Peyer's patch (tissue), 4 donors: ENCODE data around the gene CD226. TPM values are rescaled to one million over a fixed set of nuclear protein-coding genes. Genes with fewer than 3 reads are reported as not detected.

ENCODE experiments used
- DNase-seq, 3 donors: peaks; one replicate each; pipeline ENCODE4 v3.0.0-alpha.2; 2017 to 2019
- H3K27ac ChIP-seq, 4 donors: fragments of 200-600 bp; sonication (generic); one replicate each; pipeline ENCODE4 v1.5.1; 2016 to 2019
- H3K27me3 ChIP-seq, 2 donors: fragments of 200-600 bp; sonication (generic); one replicate each; pipeline ENCODE4 v1.5.1; 2019
- H3K36me3 ChIP-seq, 3 donors: fragments of 200-600 bp; sonication (generic); one replicate each; pipeline ENCODE4 v1.5.1; 2016 to 2019
- H3K4me1 ChIP-seq, 4 donors: fragments of 200-600 bp; sonication (generic); one replicate each; pipeline ENCODE4 v1.5.1; 2016 to 2019
- H3K4me3 ChIP-seq, 4 donors: fragments of 200-600 bp; sonication (generic); 1 replicate in 3 of 4; 2 replicates in 1 of 4; pipeline ENCODE4 v1.5.1; 2016 to 2019; ENCODE audit warnings: mild to moderate bottlenecking in 1 of 4
- H3K9me3 ChIP-seq, 4 donors: fragments of 200-600 bp; sonication (generic); one replicate each; pipeline ENCODE4 v1.5.1; 2016 to 2019; ENCODE audit warnings: mild to moderate bottlenecking in 1 of 4
- POLR2A ChIP-seq, 2 donors: fragments of 450-650 bp; IDR thresholded peaks; one replicate each; pipeline ENCODE4 v1.5.1; 2017; ENCODE audit warnings: antibody characterized with exemption in 2 of 2, mild to moderate bottlenecking in 2 of 2, moderate library complexity in 2 of 2
- total RNA-seq, 4 donors: library from RNA; depleted of rRNA; stranded (reverse); fragments of >200 nt; gene quantifications; one replicate each; pipeline ENCODE4 v1.1.0, GENCODE V29; 2016
- TF ChIP-seq, protein P1 (sequence below), 6 experiments: fragments of 450-650 bp in 4 of 6; fragments of 200-600 bp in 2 of 6; sonication (generic) in 1 of 6; IDR thresholded peaks; one replicate each; pipeline ENCODE4 v1.5.1; 2017 to 2019; ENCODE audit warnings: antibody characterized with exemption in 6 of 6, mild to moderate bottlenecking in 3 of 6, moderate library complexity in 1 of 6

The CD226 gene
- total RNA-seq, 4 donors from 2014 or later = 0.66 to 10.7 (median 3.3) TPM

DNA sequence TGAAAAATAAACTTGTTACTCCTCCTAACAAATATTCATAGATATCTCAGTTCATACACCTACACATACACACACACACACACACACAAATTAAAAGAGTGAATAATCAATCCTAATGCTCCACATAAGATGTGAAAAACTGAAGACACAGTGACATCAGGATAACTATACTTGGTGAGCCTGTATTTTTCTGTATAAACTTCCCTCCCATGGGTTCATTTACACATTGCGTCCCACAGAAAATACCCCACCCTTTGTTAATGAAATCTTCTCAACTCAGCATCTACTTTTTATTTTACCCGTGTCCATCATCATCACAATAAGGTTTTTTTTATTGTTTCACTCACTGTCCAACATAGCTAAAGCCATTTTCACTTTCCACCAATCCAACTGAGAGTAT lies 60.4 kb downstream of the CD226 start:
- TF ChIP-seq, protein P1, sequence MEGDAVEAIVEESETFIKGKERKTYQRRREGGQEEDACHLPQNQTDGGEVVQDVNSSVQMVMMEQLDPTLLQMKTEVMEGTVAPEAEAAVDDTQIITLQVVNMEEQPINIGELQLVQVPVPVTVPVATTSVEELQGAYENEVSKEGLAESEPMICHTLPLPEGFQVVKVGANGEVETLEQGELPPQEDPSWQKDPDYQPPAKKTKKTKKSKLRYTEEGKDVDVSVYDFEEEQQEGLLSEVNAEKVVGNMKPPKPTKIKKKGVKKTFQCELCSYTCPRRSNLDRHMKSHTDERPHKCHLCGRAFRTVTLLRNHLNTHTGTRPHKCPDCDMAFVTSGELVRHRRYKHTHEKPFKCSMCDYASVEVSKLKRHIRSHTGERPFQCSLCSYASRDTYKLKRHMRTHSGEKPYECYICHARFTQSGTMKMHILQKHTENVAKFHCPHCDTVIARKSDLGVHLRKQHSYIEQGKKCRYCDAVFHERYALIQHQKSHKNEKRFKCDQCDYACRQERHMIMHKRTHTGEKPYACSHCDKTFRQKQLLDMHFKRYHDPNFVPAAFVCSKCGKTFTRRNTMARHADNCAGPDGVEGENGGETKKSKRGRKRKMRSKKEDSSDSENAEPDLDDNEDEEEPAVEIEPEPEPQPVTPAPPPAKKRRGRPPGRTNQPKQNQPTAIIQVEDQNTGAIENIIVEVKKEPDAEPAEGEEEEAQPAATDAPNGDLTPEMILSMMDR (IDR thresholded peaks at IDR 0.05) = no peak
- TF ChIP-seq POLR2A (IDR thresholded peaks at IDR 0.05) = no peak
- Histone ChIP-seq H3K27ac (no peak overlapping the region), H3K27me3 (no peaks in the 10 kb centered on the region), H3K4me1 (no peaks in the 10 kb centered on the region), H3K9me3 (no peaks in the 10 kb centered on the region), H3K36me3 (no peaks in the 10 kb centered on the region), H3K4me3 (no peak overlapping the region)
- DNase-seq = no peak

DNA sequence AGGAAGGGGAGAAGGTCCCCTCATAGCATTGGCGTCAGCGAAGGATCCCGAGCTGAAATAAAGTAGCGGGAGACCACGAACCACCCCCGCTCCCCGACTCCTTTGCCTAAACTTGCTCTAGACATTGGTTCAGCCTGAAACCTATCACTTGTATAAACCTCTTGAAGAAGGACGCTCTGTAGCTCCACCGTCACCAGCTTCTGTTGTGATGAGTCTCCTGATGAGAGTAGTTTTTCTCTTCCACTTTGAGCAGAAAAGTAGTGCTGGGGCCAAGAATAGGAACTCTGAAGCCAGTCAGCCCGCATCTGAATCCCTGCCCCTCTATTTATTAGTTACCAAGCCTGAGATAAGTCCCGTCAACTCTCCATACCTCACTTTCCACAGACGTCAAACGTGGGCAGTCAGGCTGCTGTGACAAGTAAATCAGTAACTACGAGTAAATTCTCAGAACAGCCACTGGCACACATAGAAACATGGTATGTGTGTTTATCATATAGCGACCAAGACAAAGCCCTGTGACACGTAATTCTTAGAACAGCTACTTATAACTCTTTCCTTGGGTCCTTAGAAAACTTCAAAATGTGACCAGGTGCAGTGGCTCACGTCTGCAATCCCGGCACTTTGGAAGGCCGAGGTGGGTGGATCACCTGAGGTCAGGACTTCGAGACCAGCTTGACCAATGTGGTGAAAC lies 61.7 kb downstream of the CD226 start:
- H3K4me1 ChIP-seq = no peaks in the 10 kb centered on the region
- DNase-seq = no peak
- no peak overlapping the region for H3K4me3 ChIP-seq
- no peak overlapping the region for H3K27ac ChIP-seq
- no peaks in the 10 kb centered on the region for H3K9me3 ChIP-seq
- H3K36me3 ChIP-seq = no peaks in the 10 kb centered on the region
- TF ChIP-seq, protein P1 (IDR thresholded peaks at IDR 0.05) = no peak
- TF ChIP-seq POLR2A (IDR thresholded peaks at IDR 0.05) = no peak
- no peaks in the 10 kb centered on the region for H3K27me3 ChIP-seq

DNA sequence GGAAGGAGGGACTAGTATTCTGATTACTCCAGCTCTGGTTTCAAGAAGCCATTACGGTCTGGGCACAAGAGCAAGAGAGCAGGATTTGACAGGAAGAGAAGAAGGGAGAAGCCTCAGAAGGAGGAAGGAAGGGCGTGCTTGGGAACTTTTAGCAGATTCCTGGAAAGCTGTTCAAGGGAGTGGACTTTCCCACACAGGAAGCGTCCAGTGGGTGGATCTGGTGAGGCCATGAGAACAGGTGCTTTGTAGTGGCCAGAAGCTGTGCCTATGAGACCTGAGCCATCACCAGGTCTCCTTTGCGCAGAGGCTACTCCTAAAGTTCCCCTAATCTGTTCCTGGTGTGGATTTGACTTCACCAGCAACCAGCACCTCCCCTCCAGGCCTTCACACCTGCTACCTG lies 62.3 kb downstream of the CD226 start:
- no peak for DNase-seq
- TF ChIP-seq, protein P1 (IDR thresholded peaks at IDR 0.05) = no peak
- TF ChIP-seq POLR2A (IDR thresholded peaks at IDR 0.05) = no peak
- no peaks in the 10 kb centered on the region for H3K36me3 ChIP-seq
- H3K27ac ChIP-seq = no peak overlapping the region
- H3K9me3 ChIP-seq = no peaks in the 10 kb centered on the region
- H3K27me3 ChIP-seq = no peaks in the 10 kb centered on the region
- H3K4me1 ChIP-seq = no peaks in the 10 kb centered on the region
- H3K4me3 ChIP-seq = no peak overlapping the region

GRCh38 chr18:69883781-69884180 lies 63.9 kb downstream of the CD226 start:
- H3K4me3 ChIP-seq = no peak overlapping the region
- H3K9me3 ChIP-seq = no peaks in the 10 kb centered on the region
- H3K27me3 ChIP-seq = no peaks in the 10 kb centered on the region
- no peak overlapping the region for H3K27ac ChIP-seq
- no peak for DNase-seq
- no peaks in the 10 kb centered on the region for H3K4me1 ChIP-seq
- TF ChIP-seq, protein P1 (IDR thresholded peaks at IDR 0.05) = no peak
- TF ChIP-seq POLR2A (IDR thresholded peaks at IDR 0.05) = no peak
- H3K36me3 ChIP-seq = no peaks in the 10 kb centered on the region

GRCh38 chr18:69882965-69883668 lies 64.6 kb downstream of the CD226 start:
- no peaks in the 10 kb centered on the region for H3K9me3 ChIP-seq
- DNase-seq = no peak
- no peaks in the 10 kb centered on the region for H3K4me1 ChIP-seq
- no peaks in the 10 kb centered on the region for H3K36me3 ChIP-seq
- TF ChIP-seq, protein P1 (IDR thresholded peaks at IDR 0.05) = no peak
- no peaks in the 10 kb centered on the region for H3K27me3 ChIP-seq
- no peak overlapping the region for H3K27ac ChIP-seq
- no peak overlapping the region for H3K4me3 ChIP-seq
